ENCODE data around the gene SERPINA5.

The SERPINA5 gene

GRCh38 chr14:94588311-94588710 is 7.1 kb downstream of the SERPINA5 start:
- H3K27me3 ChIP-seq: no peaks in the 10 kb centered on the region
- no peak for TF ChIP-seq CTCF (IDR thresholded peaks at IDR 0.05)

GRCh38 chr14:94591073-94591472 is 9.8 kb downstream of the SERPINA5 start:
- TF ChIP-seq CTCF (IDR thresholded peaks at IDR 0.05): no peak
- no peaks in the 10 kb centered on the region for H3K4me1 ChIP-seq (ENCODE audit: control insufficient read depth in 1 of 2, insufficient read depth in 1 of 2, low read depth in 1 of 2, low read length in 1 of 2)
- H3K27me3 ChIP-seq: no peaks in the 10 kb centered on the region
- no peak overlapping the region for H3K4me3 ChIP-seq (ENCODE audit: low read depth in 1 of 2, low read length in 1 of 2)
- no peak overlapping the region for H3K27ac ChIP-seq
- no peaks in the 10 kb centered on the region for H3K36me3 ChIP-seq
- no peaks in the 10 kb centered on the region for H3K9me3 ChIP-seq

More at GRCh38 chr14:94588311-94588710, 7.1 kb downstream of the SERPINA5 start:
- H3K36me3 ChIP-seq: no peaks in the 10 kb centered on the region
- no peak overlapping the region for H3K4me3 ChIP-seq (ENCODE audit: low read depth in 1 of 2, low read length in 1 of 2)
- H3K9me3 ChIP-seq: no peaks in the 10 kb centered on the region
- H3K27ac ChIP-seq: no peak overlapping the region
- no peaks in the 10 kb centered on the region for H3K4me1 ChIP-seq (ENCODE audit: control insufficient read depth in 1 of 2, insufficient read depth in 1 of 2, low read depth in 1 of 2, low read length in 1 of 2)

GRCh38 chr14:94591871-94592270 is 10.6 kb downstream of the SERPINA5 start:
- no peak overlapping the region for H3K27ac ChIP-seq
- H3K4me3 ChIP-seq (ENCODE audit: low read depth in 1 of 2, low read length in 1 of 2): no peak overlapping the region
- TF ChIP-seq CTCF (IDR thresholded peaks at IDR 0.05): no peak

GRCh38 chr14:94592457-94592856 is 11.2 kb downstream of the SERPINA5 start:
- Histone ChIP-seq H3K27me3 (no peaks in the 10 kb centered on the region), H3K36me3 (no peaks in the 10 kb centered on the region), H3K9me3 (no peaks in the 10 kb centered on the region), H3K27ac (no peak overlapping the region), H3K4me3 (ENCODE audit: low read depth in 1 of 2, low read length in 1 of 2) (no peak overlapping the region), H3K4me1 (ENCODE audit: control insufficient read depth in 1 of 2, insufficient read depth in 1 of 2, low read depth in 1 of 2, low read length in 1 of 2) (no peaks in the 10 kb centered on the region)
- TF ChIP-seq CTCF (IDR thresholded peaks at IDR 0.05): no peak

More at GRCh38 chr14:94591871-94592270, 10.6 kb downstream of the SERPINA5 start:
- Histone ChIP-seq H3K9me3 (no peaks in the 10 kb centered on the region), H3K27me3 (no peaks in the 10 kb centered on the region), H3K36me3 (no peaks in the 10 kb centered on the region), H3K4me1 (ENCODE audit: control insufficient read depth in 1 of 2, insufficient read depth in 1 of 2, low read depth in 1 of 2, low read length in 1 of 2) (no peaks in the 10 kb centered on the region)

GRCh38 chr14:94593376-94593748 is 12.1 kb downstream of the SERPINA5 start:
- Histone ChIP-seq H3K36me3 (no peaks in the 10 kb centered on the region), H3K27me3 (no peaks in the 10 kb centered on the region), H3K9me3 (no peaks in the 10 kb centered on the region), H3K27ac (no peak overlapping the region), H3K4me3 (ENCODE audit: low read depth in 1 of 2, low read length in 1 of 2) (no peak overlapping the region), H3K4me1 (ENCODE audit: control insufficient read depth in 1 of 2, insufficient read depth in 1 of 2, low read depth in 1 of 2, low read length in 1 of 2) (no peaks in the 10 kb centered on the region)
- no peak for TF ChIP-seq CTCF (IDR thresholded peaks at IDR 0.05)

Measured in neutrophil (primary cell).